Measurements from ENCODE around the gene TNFRSF1A. TPM values are rescaled to one million over a fixed set of nuclear protein-coding genes. Genes with fewer than 3 reads are reported as not detected.

Gene TNFRSF1A
- total and polyA plus RNA-seq, 9 of the 15 experiments (the other 6 are each of a cell fraction or from before 2014, with no cell fraction given): 0.76 to 43.5 (median 30.0) TPM

- peak in 1 of 2 experiments; percentile 46; a peak in 1 of 3 replicates for TF ChIP-seq CBX3 (IDR thresholded peaks at IDR 0.05; ENCODE audit: borderline replicate concordance in 1 of 2, low read length in 2 of 2)
- TF ChIP-seq E2F1 (CRISPR knock-in tag; IDR thresholded peaks at IDR 0.05): no peak
- TF ChIP-seq ETV6 (IDR thresholded peaks at IDR 0.05; ENCODE audit: borderline replicate concordance in 1 of 2, low read depth in 2 of 2, low read length in 1 of 2): peak; percentile 71 to 80; a peak in 3 of 4 replicates
- no peak for TF ChIP-seq ETV6 (CRISPR knock-in tag; IDR thresholded peaks at IDR 0.05; ENCODE audit: borderline replicate concordance)
- TF ChIP-seq, protein P1, sequence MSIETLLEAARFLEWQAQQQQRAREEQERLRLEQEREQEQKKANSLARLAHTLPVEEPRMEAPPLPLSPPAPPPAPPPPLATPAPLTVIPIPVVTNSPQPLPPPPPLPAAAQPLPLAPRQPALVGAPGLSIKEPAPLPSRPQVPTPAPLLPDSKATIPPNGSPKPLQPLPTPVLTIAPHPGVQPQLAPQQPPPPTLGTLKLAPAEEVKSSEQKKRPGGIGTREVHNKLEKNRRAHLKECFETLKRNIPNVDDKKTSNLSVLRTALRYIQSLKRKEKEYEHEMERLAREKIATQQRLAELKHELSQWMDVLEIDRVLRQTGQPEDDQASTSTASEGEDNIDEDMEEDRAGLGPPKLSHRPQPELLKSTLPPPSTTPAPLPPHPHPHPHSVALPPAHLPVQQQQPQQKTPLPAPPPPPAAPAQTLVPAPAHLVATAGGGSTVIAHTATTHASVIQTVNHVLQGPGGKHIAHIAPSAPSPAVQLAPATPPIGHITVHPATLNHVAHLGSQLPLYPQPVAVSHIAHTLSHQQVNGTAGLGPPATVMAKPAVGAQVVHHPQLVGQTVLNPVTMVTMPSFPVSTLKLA (conservative IDR thresholded peaks at IDR 0.05): peak; percentile 12 to 46; a peak in 1 of 4 replicates
- TF ChIP-seq SRSF9 (IDR thresholded peaks at IDR 0.05; ENCODE audit: borderline replicate concordance, low read depth, low read length): no peak
- TF ChIP-seq PHF20 (IDR thresholded peaks at IDR 0.05; ENCODE audit: partially characterized antibody): no peak
- TF ChIP-seq ZNF695 (CRISPR knock-in tag; IDR thresholded peaks at IDR 0.05): no peak
- no peak for TF ChIP-seq ZNF511 (CRISPR knock-in tag; IDR thresholded peaks at IDR 0.05)
- TF ChIP-seq ZNF23 (CRISPR knock-in tag; IDR thresholded peaks at IDR 0.05): no peak
- no peak for TF ChIP-seq ZNF408 (CRISPR knock-in tag; IDR thresholded peaks at IDR 0.05; ENCODE audit: low read depth)
- TF ChIP-seq ZNF436 (CRISPR knock-in tag; IDR thresholded peaks at IDR 0.05): no peak
- no peak for TF ChIP-seq IFI16 (CRISPR knock-in tag; IDR thresholded peaks at IDR 0.05)
- no peak for TF ChIP-seq HMGN3 (IDR thresholded peaks at IDR 0.05; ENCODE audit: borderline replicate concordance, extremely low read depth, insufficient read length, low read depth, low read length)
- no peak for TF ChIP-seq MTA3 (IDR thresholded peaks at IDR 0.05; ENCODE audit: borderline replicate concordance)
- no peak for TF ChIP-seq ZNF232 (CRISPR knock-in tag; IDR thresholded peaks at IDR 0.05)
- TF ChIP-seq RBM22 (IDR thresholded peaks at IDR 0.05; ENCODE audit: low read depth, low read length, poor library complexity, severe bottlenecking): no peak
- no peak for TF ChIP-seq E2F3 (CRISPR knock-in tag; IDR thresholded peaks at IDR 0.05)
- no peak for TF ChIP-seq FOXP4 (CRISPR knock-in tag; IDR thresholded peaks at IDR 0.05; ENCODE audit: borderline replicate concordance)
Measured at GRCh38 chr12:6367065-6367968, 25.4 kb upstream of the TNFRSF1A start (continued).

Data from K562 (cell line).